ENCODE data around the gene CCSER1.

The CCSER1 gene

GRCh38 chr4:90840291-90840690, 713.1 kb downstream of the CCSER1 start:
- Histone ChIP-seq H3K9me3 (ENCODE audit: insufficient read depth, low read length) (no peaks in the 10 kb centered on the region), H2AFZ (ENCODE audit: low read depth, low read length, severe bottlenecking) (no peak overlapping the region), H3K9ac (ENCODE audit: low read length) (no peak overlapping the region), H3K27ac (ENCODE audit: low read depth, low read length) (no peak overlapping the region), H3K4me2 (ENCODE audit: low read depth, low read length, poor library complexity, severe bottlenecking) (no peak overlapping the region), H3K9me2 (replicated peaks; ENCODE audit: insufficient read depth, low read length) (no peaks in the 10 kb centered on the region), H4K20me1 (ENCODE audit: low read depth, low read length) (no peaks in the 10 kb centered on the region), H3K79me2 (ENCODE audit: insufficient read depth, low read length) (no peaks in the 10 kb centered on the region), H3K36me3 (ENCODE audit: low read length) (no peaks in the 10 kb centered on the region), H3K27me3 (ENCODE audit: low read length) (no peaks in the 10 kb centered on the region), H3F3A (ENCODE audit: insufficient read depth) (no peaks in the 10 kb centered on the region), H3K4me3 (ENCODE audit: insufficient read depth, low read length, poor library complexity, severe bottlenecking) (no peak overlapping the region)
- TF ChIP-seq EZH2phosphoT487 (conservative IDR thresholded peaks at IDR 0.05; ENCODE audit: low read length) (no peak), CTCF (IDR thresholded peaks at IDR 0.05; ENCODE audit: insufficient read depth, low read length, poor library complexity, severe bottlenecking) (no peak)

GRCh38 chr4:90840828-90841227, 713.6 kb downstream of the CCSER1 start:
- Histone ChIP-seq H3K27me3 (ENCODE audit: low read length) (no peaks in the 10 kb centered on the region), H3K36me3 (ENCODE audit: low read length) (no peaks in the 10 kb centered on the region), H3K27ac (ENCODE audit: low read depth, low read length) (no peak overlapping the region), H3F3A (ENCODE audit: insufficient read depth) (no peaks in the 10 kb centered on the region), H3K4me2 (ENCODE audit: low read depth, low read length, poor library complexity, severe bottlenecking) (no peak overlapping the region), H3K9me2 (replicated peaks; ENCODE audit: insufficient read depth, low read length) (no peaks in the 10 kb centered on the region), H3K4me3 (ENCODE audit: insufficient read depth, low read length, poor library complexity, severe bottlenecking) (no peak overlapping the region), H3K9me3 (ENCODE audit: insufficient read depth, low read length) (no peaks in the 10 kb centered on the region), H3K79me2 (ENCODE audit: insufficient read depth, low read length) (no peaks in the 10 kb centered on the region), H3K9ac (ENCODE audit: low read length) (no peak overlapping the region), H2AFZ (ENCODE audit: low read depth, low read length, severe bottlenecking) (no peak overlapping the region), H4K20me1 (ENCODE audit: low read depth, low read length) (no peaks in the 10 kb centered on the region)
- no peak for TF ChIP-seq EZH2phosphoT487 (conservative IDR thresholded peaks at IDR 0.05; ENCODE audit: low read length)
- no peak for TF ChIP-seq CTCF (IDR thresholded peaks at IDR 0.05; ENCODE audit: insufficient read depth, low read length, poor library complexity, severe bottlenecking)

- no peaks in the 10 kb centered on the region for H3F3A ChIP-seq (ENCODE audit: insufficient read depth)
- no peaks in the 10 kb centered on the region for H3K9me2 ChIP-seq (replicated peaks; ENCODE audit: insufficient read depth, low read length)
- H3K36me3 ChIP-seq (ENCODE audit: low read length) = no peaks in the 10 kb centered on the region
- no peak overlapping the region for H3K9ac ChIP-seq (ENCODE audit: low read length)
- no peaks in the 10 kb centered on the region for H3K9me3 ChIP-seq (ENCODE audit: insufficient read depth, low read length)
- H3K27ac ChIP-seq (ENCODE audit: low read depth, low read length) = no peak overlapping the region
- H4K20me1 ChIP-seq (ENCODE audit: low read depth, low read length) = no peaks in the 10 kb centered on the region
- H3K79me2 ChIP-seq (ENCODE audit: insufficient read depth, low read length) = no peaks in the 10 kb centered on the region
- no peak overlapping the region for H3K4me3 ChIP-seq (ENCODE audit: insufficient read depth, low read length, poor library complexity, severe bottlenecking)
- TF ChIP-seq EZH2phosphoT487 (conservative IDR thresholded peaks at IDR 0.05; ENCODE audit: low read length) (no peak), CTCF (IDR thresholded peaks at IDR 0.05; ENCODE audit: insufficient read depth, low read length, poor library complexity, severe bottlenecking) (no peak)
- H3K27me3 ChIP-seq (ENCODE audit: low read length) = no peaks in the 10 kb centered on the region
- H2AFZ ChIP-seq (ENCODE audit: low read depth, low read length, severe bottlenecking) = no peak overlapping the region
- no peak overlapping the region for H3K4me2 ChIP-seq (ENCODE audit: low read depth, low read length, poor library complexity, severe bottlenecking)
Measured at GRCh38 chr4:90841676-90842075, 714.5 kb downstream of the CCSER1 start.

Data from SU-DHL-6 (cell line).